Smooth muscle cell (in vitro differentiated cells): ENCODE data around the gene PLIN4. TPM values are rescaled to one million over a fixed set of nuclear protein-coding genes. Genes with fewer than 3 reads are reported as not detected.

ENCODE experiments used
- DNase-seq: peaks from one replicate; lab custom pipeline; 2025; ENCODE audit not compliant: unreplicated experiment; lab: John Stamatoyannopoulos, UW
- H2AFZ ChIP-seq: fragments of 200-600 bp; sonication (generic); 2 replicates; pipeline ENCODE4 v1.6.0; 2016; ENCODE audit warnings: antibody characterized with exemption, low read depth, mild to moderate bottlenecking
- H3F3A ChIP-seq: fragments of 200-600 bp; sonication (generic); 2 replicates; pipeline ENCODE4 v1.6.0; 2017; ENCODE audit warnings: antibody characterized with exemption, low read depth
- H3K27ac ChIP-seq: fragments of 200-600 bp; sonication (generic); 2 replicates; pipeline ENCODE4 v1.5.1; 2016; ENCODE audit warnings: low read depth, mild to moderate bottlenecking
- H3K27me3 ChIP-seq: fragments of 200-600 bp; sonication (generic); 2 replicates; pipeline ENCODE4 v1.6.1; 2016; ENCODE audit warnings: low read depth, mild to moderate bottlenecking
- H3K36me3 ChIP-seq: fragments of 200-600 bp; sonication (generic); 2 replicates; pipeline ENCODE4 v1.5.1; 2016; ENCODE audit warnings: low read depth
- H3K4me1 ChIP-seq: fragments of 200-600 bp; sonication (generic); 2 replicates; pipeline ENCODE4 v1.5.1; 2016; ENCODE audit warnings: low read depth
- H3K4me2 ChIP-seq: fragments of 200-600 bp; sonication (generic); 2 replicates; pipeline ENCODE4 v1.6.0; 2016; ENCODE audit warnings: mild to moderate bottlenecking
- H3K4me3 ChIP-seq: fragments of 200-600 bp; sonication (generic); 2 replicates; pipeline ENCODE4 v1.5.1; 2016; ENCODE audit warnings: mild to moderate bottlenecking
- H3K79me2 ChIP-seq: fragments of 200-600 bp; sonication (generic); 2 replicates; pipeline ENCODE4 v1.6.0; 2016; ENCODE audit warnings: low read depth, mild to moderate bottlenecking
- H3K9ac ChIP-seq: fragments of 200-600 bp; sonication (generic); 2 replicates; pipeline ENCODE4 v1.6.0; 2016; ENCODE audit warnings: low read depth
- H3K9me3 ChIP-seq: fragments of 200-600 bp; sonication (generic); replicated peaks from 2 replicates; pipeline ENCODE4 v1.5.1; 2016; ENCODE audit warnings: low read depth
- H4K20me1 ChIP-seq: fragments of 200-600 bp; sonication (generic); 2 replicates; pipeline ENCODE4 v1.6.0; 2016; ENCODE audit warnings: low read depth
- CTCF ChIP-seq: fragments of 200-600 bp; sonication (generic); IDR thresholded peaks from 2 replicates; pipeline ENCODE4 v1.5.1; 2017; ENCODE audit warnings: borderline replicate concordance, mild to moderate bottlenecking, antibody characterized with exemption; ENCODE audit not compliant: insufficient read depth, poor library complexity, severe bottlenecking
- WGBS: methylation state at CpG from one replicate; pipeline ENCODE4 v1.1.7; 2016; ENCODE audit warnings: low lambda C conversion rate; 5-methylcytosine and 5-hydroxymethylcytosine counted together
- polyA plus RNA-seq: library from polyadenylated mRNA; unstranded; fragments of >200 nt; fragmentation: Nextera tagmentation; extraction: Ambion mirVana; gene quantifications from 2 replicates; pipeline ENCODE4 v1.2.1, GENCODE V29; 2016
- total RNA-seq: library from RNA; depleted of rRNA; stranded (reverse); fragments of >200 nt; gene quantifications from 2 replicates; pipeline ENCODE4 v1.2.3, GENCODE V29; 2014

The PLIN4 gene
- total and polyA plus RNA-seq, 2 experiments from 2014 or later: 0.23 TPM; not detected in 1

GRCh38 chr19:4488496-4488895 is 29.8 kb downstream of the PLIN4 start:
- H3K27ac ChIP-seq: no peak overlapping the region
- no peak overlapping the region for H3K9ac ChIP-seq
- H3K9me3 ChIP-seq: no peaks in the 10 kb centered on the region
- 97% methylated on average over 29 of the region's 29 CpGs for WGBS
- H3K4me2 ChIP-seq: no peak overlapping the region
- no peaks in the 10 kb centered on the region for H3F3A ChIP-seq
- no peaks in the 10 kb centered on the region for H3K4me1 ChIP-seq
- no peak for DNase-seq
- no peaks in the 10 kb centered on the region for H3K36me3 ChIP-seq
- no peaks in the 10 kb centered on the region for H3K27me3 ChIP-seq
- no peak for TF ChIP-seq CTCF
- H2AFZ ChIP-seq: no peak overlapping the region
- peaks cover 3% of the 10 kb centered on the region for H3K79me2 ChIP-seq
- H4K20me1 ChIP-seq: peaks cover 10% of the 10 kb centered on the region
- no peak overlapping the region for H3K4me3 ChIP-seq

- Histone ChIP-seq H3K9ac (no peak overlapping the region), H3K27me3 (no peaks in the 10 kb centered on the region), H3F3A (no peaks in the 10 kb centered on the region), H4K20me1 (peaks cover 12% of the 10 kb centered on the region), H3K9me3 (no peaks in the 10 kb centered on the region), H3K4me3 (no peak overlapping the region), H3K4me1 (no peaks in the 10 kb centered on the region), H2AFZ (no peak overlapping the region), H3K27ac (no peak overlapping the region), H3K79me2 (peaks cover 3% of the 10 kb centered on the region), H3K36me3 (no peaks in the 10 kb centered on the region), H3K4me2 (no peak overlapping the region)
- no peak for DNase-seq
- WGBS: 93% methylated on average over 11 of the region's 11 CpGs
- TF ChIP-seq CTCF: no peak
Observed at GRCh38 chr19:4487572-4487971, 30.7 kb downstream of the PLIN4 start.

- H3K4me1 ChIP-seq: no peaks in the 10 kb centered on the region
- no peak overlapping the region for H3K4me3 ChIP-seq
- peaks cover 4% of the 10 kb centered on the region for H3K79me2 ChIP-seq
- peaks cover 32% of the 10 kb centered on the region for H4K20me1 ChIP-seq
- TF ChIP-seq CTCF: no peak
- H3K9ac ChIP-seq: no peak overlapping the region
- H2AFZ ChIP-seq: no peak overlapping the region
- no peaks in the 10 kb centered on the region for H3K9me3 ChIP-seq
- H3K27ac ChIP-seq: no peak overlapping the region
- no peak overlapping the region for H3K4me2 ChIP-seq
- no peaks in the 10 kb centered on the region for H3K27me3 ChIP-seq
- WGBS: 97% methylated on average over 19 of the region's 19 CpGs
- no peaks in the 10 kb centered on the region for H3K36me3 ChIP-seq
- DNase-seq: no peak
- no peaks in the 10 kb centered on the region for H3F3A ChIP-seq
Observed at GRCh38 chr19:4483385-4483784, 34.9 kb downstream of the PLIN4 start.

- WGBS: 97% methylated on average over 35 of the region's 35 CpGs
- H3K4me3 ChIP-seq: no peak overlapping the region
Observed at GRCh38 chr19:4482721-4483364, 35.4 kb downstream of the PLIN4 start.

More at GRCh38 chr19:4482721-4483364, 35.4 kb downstream of the PLIN4 start:
- H3K27me3 ChIP-seq: no peaks in the 10 kb centered on the region
- DNase-seq: no peak
- no peaks in the 10 kb centered on the region for H3K36me3 ChIP-seq
- peaks cover 4% of the 10 kb centered on the region for H3K79me2 ChIP-seq
- no peak overlapping the region for H3K9ac ChIP-seq
- H2AFZ ChIP-seq: no peak overlapping the region
- no peak for TF ChIP-seq CTCF
- H3K27ac ChIP-seq: no peak overlapping the region
- peaks cover 35% of the 10 kb centered on the region for H4K20me1 ChIP-seq
- H3K4me2 ChIP-seq: no peak overlapping the region
- no peaks in the 10 kb centered on the region for H3K4me1 ChIP-seq
- no peaks in the 10 kb centered on the region for H3F3A ChIP-seq
- no peaks in the 10 kb centered on the region for H3K9me3 ChIP-seq
